ENCODE data around the gene BANF1. TPM values are rescaled to one million over a fixed set of nuclear protein-coding genes. Genes with fewer than 3 reads are reported as not detected.

The BANF1 gene
- total and polyA plus RNA-seq, 2 of the 13 experiments (the other 11 are each of a cell fraction or from before 2014, with no cell fraction given) = 40.5 to 86.5 TPM

DNA sequence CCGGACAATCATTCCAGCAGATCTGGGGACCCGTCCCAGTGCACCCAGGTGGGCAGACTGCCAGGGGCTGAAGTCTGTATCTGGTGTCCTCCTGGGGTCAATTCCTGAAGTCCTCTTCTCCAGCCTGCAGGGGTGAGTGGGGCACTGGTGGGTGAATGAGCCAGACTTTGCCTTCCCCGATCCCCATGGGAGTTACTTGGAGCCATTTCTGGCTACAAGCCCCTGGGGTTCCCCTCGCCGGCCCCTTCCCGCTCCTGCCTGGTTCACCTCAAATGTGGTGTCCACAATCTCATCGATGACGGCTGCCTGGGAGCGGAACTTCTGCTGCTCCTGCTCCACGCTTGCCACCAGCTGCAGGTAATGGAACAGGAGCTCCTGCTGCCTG lies 14.5 kb downstream of the BANF1 start:
- H3K79me2 ChIP-seq (ENCODE audit: insufficient read depth, low read length) = no peaks in the 10 kb centered on the region
- H3K9ac ChIP-seq (ENCODE audit: insufficient read depth, low read depth, low read length) = no peak overlapping the region
- no peak for TF ChIP-seq ZBTB7A (CRISPR knock-in tag; IDR thresholded peaks at IDR 0.05)
- TF ChIP-seq ZNF274 (CRISPR knock-in tag; IDR thresholded peaks at IDR 0.05) = no peak
- TF ChIP-seq, protein P1, sequence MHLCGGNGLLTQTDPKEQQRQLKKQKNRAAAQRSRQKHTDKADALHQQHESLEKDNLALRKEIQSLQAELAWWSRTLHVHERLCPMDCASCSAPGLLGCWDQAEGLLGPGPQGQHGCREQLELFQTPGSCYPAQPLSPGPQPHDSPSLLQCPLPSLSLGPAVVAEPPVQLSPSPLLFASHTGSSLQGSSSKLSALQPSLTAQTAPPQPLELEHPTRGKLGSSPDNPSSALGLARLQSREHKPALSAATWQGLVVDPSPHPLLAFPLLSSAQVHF (CRISPR knock-in tag; IDR thresholded peaks at IDR 0.05) = no peak
- TF ChIP-seq, protein P2, sequence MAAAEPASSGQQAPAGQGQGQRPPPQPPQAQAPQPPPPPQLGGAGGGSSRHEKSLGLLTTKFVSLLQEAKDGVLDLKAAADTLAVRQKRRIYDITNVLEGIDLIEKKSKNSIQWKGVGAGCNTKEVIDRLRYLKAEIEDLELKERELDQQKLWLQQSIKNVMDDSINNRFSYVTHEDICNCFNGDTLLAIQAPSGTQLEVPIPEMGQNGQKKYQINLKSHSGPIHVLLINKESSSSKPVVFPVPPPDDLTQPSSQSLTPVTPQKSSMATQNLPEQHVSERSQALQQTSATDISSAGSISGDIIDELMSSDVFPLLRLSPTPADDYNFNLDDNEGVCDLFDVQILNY (CRISPR knock-in tag; conservative IDR thresholded peaks at IDR 0.05) = no peak
- no peak for TF ChIP-seq SUZ12 (IDR thresholded peaks at IDR 0.05; ENCODE audit: low read depth, low read length)
- no peak for TF ChIP-seq YEATS2 (CRISPR knock-in tag; IDR thresholded peaks at IDR 0.05; ENCODE audit: borderline replicate concordance)
- in situ Hi-C loops (cut with HindIII; ENCODE audit: extremely low pct_ligation_motif_present, low pct_unique_long_range_greater_than_20kb) (no loop called here), intact Hi-C loops (cut with micrococcal nuclease; ENCODE audit: unreplicated experiment) (no loop called here)
- no peak overlapping the region for H3K27ac ChIP-seq (ENCODE audit: extremely low read length, insufficient read depth, low read length)
- FAIRE-seq (no peak), DNase-seq (ENCODE audit: low spot score) (no peak), ATAC-seq (no peak)
- H2AFZ ChIP-seq (ENCODE audit: low read length) = no peak overlapping the region
- 40% methylated on average over 2 of the region's 10 CpGs for WGBS (ENCODE audit: low lambda C conversion rate)
- H3K4me2 ChIP-seq (ENCODE audit: low read depth, low read length) = no peak overlapping the region
- H3K4me1 ChIP-seq (ENCODE audit: insufficient read depth, low read length) = peaks cover 7% of the 10 kb centered on the region; the same call in 1 of the 2 replicates
- CTCF ChIA-PET (ENCODE audit: low intra/inter-chr PET ratio, low total read pairs) = no interaction called here
- H3K36me3 ChIP-seq (replicated peaks in 1 of 2; ENCODE audit: control insufficient read depth in 1 of 2, insufficient read depth in 2 of 2, low read length in 2 of 2) = no peaks in the 10 kb centered on the region
- H4K20me1 ChIP-seq (ENCODE audit: insufficient read depth, low read length) = no peaks in the 10 kb centered on the region
- H3K4me3 ChIP-seq (replicated peaks in 1 of 3; ENCODE audit: insufficient read depth in 1 of 3, low read depth in 2 of 3, low read length in 3 of 3) = no peak overlapping the region
- H3K27me3 ChIP-seq (ENCODE audit: control insufficient read depth in 1 of 2, insufficient read depth in 2 of 2, low read length in 2 of 2) = peaks cover 9 to 40% of the 10 kb centered on the region in 2 experiments; a peak in 4 of 5 replicates
- BruUV-seq (replicated peaks) = no TSS peak
- no peaks in the 10 kb centered on the region for H3K9me3 ChIP-seq (ENCODE audit: low read length)
- POLR2A ChIA-PET = no interaction called here

- Histone ChIP-seq H3K4me3 (replicated peaks in 1 of 3; ENCODE audit: insufficient read depth in 1 of 3, low read depth in 2 of 3, low read length in 3 of 3) (no peak overlapping the region), H3K27ac (ENCODE audit: extremely low read length, insufficient read depth, low read length) (no peak overlapping the region), H3K4me1 (ENCODE audit: insufficient read depth, low read length) (peaks cover 13% of the 10 kb centered on the region; the same call in 1 of the 2 replicates), H4K20me1 (ENCODE audit: insufficient read depth, low read length) (no peaks in the 10 kb centered on the region), H3K4me2 (ENCODE audit: low read depth, low read length) (no peak overlapping the region), H2AFZ (ENCODE audit: low read length) (no peak overlapping the region), H3K27me3 (ENCODE audit: control insufficient read depth in 1 of 2, insufficient read depth in 2 of 2, low read length in 2 of 2) (peaks cover 9 to 37% of the 10 kb centered on the region in 2 experiments; a peak in 4 of 5 replicates), H3K36me3 (replicated peaks in 1 of 2; ENCODE audit: control insufficient read depth in 1 of 2, insufficient read depth in 2 of 2, low read length in 2 of 2) (no peaks in the 10 kb centered on the region), H3K79me2 (ENCODE audit: insufficient read depth, low read length) (no peaks in the 10 kb centered on the region), H3K9ac (ENCODE audit: insufficient read depth, low read depth, low read length) (no peak overlapping the region), H3K9me3 (ENCODE audit: low read length) (no peaks in the 10 kb centered on the region)
- WGBS (ENCODE audit: low lambda C conversion rate) = 55% methylated on average over 4 of the region's 4 CpGs
- BruUV-seq (replicated peaks) = no TSS peak
- ATAC-seq = no peak
- intact Hi-C loops (cut with micrococcal nuclease; ENCODE audit: unreplicated experiment) = no loop called here
- no peak for FAIRE-seq
- POLR2A ChIA-PET = no interaction called here
- DNase-seq (ENCODE audit: low spot score) = no peak
- in situ Hi-C loops (cut with HindIII; ENCODE audit: extremely low pct_ligation_motif_present, low pct_unique_long_range_greater_than_20kb) = no loop called here
- TF ChIP-seq AKAP8 (CRISPR knock-in tag; IDR thresholded peaks at IDR 0.05) (no peak), MEIS2 (CRISPR knock-in tag; IDR thresholded peaks at IDR 0.05) (no peak), ZNF737 (CRISPR knock-in tag; IDR thresholded peaks at IDR 0.05; ENCODE audit: borderline replicate concordance) (no peak)
- CTCF ChIA-PET (ENCODE audit: low intra/inter-chr PET ratio, low total read pairs) = no interaction called here
Measured at GRCh38 chr11:66017321-66017720, 15.0 kb downstream of the BANF1 start.

All from HepG2 (cell line).